ENCODE results near the gene MRAS. TPM values are rescaled to one million over a fixed set of nuclear protein-coding genes. Genes with fewer than 3 reads are reported as not detected.

Gene MRAS
- polyA plus RNA-seq, 12 donors, result 33.5 to 90.9 (median 64.8) TPM; not detected in 1

DNA sequence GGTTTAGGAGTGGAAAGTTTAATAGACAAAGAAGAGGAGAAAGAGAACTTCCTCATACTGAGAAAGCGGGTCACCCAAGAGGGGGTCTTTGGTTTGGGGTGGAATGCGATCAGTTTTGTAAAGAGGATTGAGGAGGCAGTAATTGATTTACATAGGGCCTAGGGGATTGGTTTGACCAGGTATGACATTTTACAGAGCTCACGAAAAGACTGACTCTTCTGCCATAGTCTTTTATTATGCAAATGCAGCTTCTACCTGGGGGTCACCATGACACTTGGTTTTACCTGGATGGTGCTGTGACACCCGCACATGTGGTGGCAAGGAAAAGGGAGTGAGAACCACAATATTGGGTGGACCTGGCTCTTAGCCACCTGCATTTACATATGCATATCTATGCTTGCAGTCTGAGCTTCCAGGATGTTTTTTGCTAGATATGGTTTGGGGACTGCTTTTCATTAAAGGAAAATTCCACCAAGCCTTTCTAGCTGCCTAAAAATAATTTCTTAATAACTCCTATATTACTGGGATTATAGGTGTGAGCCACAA, 11.9 kb upstream of the MRAS start:
- no peak for DNase-seq

DNA sequence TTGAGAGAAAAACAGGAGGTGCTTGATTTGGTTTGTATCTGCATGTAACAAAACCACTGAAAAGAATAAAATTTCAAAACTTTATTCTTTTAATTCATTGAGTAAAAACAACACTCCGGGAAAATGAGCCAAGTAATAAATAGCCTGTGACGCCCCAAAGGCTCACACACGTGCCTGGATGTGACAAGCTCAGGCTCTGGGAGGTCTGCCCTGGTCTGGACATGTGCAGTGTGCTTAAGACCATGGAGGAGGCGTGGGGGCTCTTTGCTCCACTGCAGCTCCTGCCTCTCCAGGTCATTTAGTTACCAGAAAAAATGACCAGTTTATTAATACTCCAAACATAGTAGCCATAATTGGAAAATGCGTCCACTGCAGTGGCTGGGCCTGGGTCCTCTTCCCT, 10.1 kb upstream of the MRAS start:
- no peak for DNase-seq

GRCh38 chr3:138338811-138339210, 9.6 kb upstream of the MRAS start:
- no peak for DNase-seq

- no peak for DNase-seq
These were observed 7.9 kb upstream of the MRAS start for GRCh38 chr3:138340511-138340910.

GRCh38 chr3:138344754-138345153, 3.6 kb upstream of the MRAS start:
- no peak for DNase-seq

DNA sequence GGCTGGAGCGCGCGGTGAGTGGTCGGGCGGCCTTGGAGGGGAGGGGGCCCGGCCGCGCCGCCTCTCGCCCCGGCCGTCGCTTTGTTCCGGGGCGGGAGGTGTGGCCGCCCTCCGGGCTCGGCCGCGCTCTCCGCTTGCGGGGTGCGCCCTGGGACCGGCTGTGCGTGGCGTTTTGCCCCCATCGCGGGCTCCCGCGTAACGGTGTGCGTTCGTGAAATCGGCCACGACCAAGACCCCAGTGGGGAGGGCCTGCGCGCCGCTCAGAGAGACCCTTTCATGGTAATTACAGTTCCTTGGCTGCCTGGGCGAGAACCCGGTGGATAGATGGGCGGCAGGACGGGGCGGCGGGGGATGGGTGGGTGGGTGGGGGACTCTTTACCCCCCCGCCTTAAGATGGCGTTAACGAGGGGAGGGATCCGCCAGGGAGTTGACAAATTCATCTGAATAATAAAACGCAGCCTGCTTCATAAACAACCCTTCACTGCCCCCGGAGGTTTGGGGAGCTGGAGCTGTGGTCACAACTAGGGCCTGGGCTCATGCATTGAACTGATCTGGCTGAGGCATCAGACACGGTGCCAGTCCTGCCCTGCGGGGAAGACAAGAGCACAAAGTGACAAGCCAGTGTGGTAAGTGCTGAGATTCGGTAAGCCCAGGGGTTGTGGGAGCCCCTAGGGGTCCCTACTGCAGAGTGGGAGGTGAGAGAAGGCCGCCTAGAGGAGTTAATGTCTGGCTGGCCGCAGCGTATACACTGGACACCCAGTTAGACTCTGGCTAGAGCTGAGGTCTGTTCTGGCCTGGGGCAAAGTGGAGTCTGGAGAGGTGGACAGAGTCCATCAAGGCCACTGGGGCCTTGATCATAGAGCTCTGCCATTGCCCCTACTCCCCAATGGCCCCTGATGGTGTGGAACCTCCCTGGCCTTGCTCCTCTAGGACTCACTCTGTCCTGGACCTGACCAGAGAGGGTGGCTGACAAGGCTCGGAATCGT, 668 bp downstream of the MRAS start:
- DNase-seq, result no peak

GRCh38 chr3:138349926-138350665, 1.7 kb downstream of the MRAS start:
- DNase-seq, result no peak

- DNase-seq, result no peak
These were observed 2.8 kb downstream of the MRAS start for GRCh38 chr3:138351151-138351550.

DNA sequence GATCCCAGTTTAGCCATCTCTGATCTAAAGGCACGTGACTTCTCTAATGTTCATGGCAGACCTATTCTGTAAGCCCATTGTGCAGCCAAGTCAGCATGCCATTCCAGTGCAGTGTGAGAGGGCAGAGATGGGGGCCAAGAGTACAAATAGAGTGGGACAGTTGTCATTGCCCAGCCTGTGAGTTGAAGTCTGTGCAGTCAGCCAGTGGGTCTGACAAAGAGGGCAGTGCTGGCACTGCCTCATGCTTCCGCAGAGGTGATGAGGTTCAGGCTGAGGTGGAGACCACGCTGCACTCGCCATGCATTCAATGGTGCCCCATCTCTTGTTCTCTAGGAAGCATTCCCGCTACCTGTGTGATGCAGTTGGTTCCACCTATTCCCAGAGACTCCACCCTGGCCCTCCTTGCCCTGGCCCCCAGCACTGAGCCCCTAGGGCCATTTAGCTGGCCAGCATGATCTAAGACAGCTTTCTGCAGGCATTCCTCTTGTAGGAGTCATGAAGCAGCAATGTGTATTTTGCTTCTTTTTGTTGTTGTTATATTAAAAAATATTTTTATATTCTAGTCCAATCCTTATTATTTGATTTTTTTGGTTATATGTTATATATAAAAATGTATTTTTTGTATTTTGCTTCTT, 3.7 kb downstream of the MRAS start:
- DNase-seq, result no peak

DNA sequence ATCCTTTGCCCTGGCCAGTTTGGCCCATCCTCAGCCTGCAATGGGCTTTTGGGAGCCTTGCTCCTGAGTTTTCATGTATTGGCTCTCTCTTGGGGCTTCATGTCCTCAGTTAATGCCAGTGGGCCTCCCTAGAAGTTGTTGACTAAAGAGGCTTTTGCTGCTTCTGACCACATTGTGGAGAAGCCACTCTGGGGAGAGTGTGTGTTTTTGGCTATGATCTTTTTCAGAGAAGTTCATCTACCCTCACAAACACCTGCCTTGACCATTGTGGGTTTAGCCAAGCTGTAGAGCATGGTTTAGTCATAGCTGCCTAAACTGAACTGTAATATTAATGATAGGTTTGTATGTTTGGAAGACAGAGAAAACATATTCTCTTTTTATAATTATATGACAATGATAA, 6.0 kb downstream of the MRAS start:
- no peak for DNase-seq

GRCh38 chr3:138355071-138355470, 6.7 kb downstream of the MRAS start:
- DNase-seq, result no peak

- no peak for DNase-seq
These were observed 8.5 kb downstream of the MRAS start for GRCh38 chr3:138356730-138357405.

DNA sequence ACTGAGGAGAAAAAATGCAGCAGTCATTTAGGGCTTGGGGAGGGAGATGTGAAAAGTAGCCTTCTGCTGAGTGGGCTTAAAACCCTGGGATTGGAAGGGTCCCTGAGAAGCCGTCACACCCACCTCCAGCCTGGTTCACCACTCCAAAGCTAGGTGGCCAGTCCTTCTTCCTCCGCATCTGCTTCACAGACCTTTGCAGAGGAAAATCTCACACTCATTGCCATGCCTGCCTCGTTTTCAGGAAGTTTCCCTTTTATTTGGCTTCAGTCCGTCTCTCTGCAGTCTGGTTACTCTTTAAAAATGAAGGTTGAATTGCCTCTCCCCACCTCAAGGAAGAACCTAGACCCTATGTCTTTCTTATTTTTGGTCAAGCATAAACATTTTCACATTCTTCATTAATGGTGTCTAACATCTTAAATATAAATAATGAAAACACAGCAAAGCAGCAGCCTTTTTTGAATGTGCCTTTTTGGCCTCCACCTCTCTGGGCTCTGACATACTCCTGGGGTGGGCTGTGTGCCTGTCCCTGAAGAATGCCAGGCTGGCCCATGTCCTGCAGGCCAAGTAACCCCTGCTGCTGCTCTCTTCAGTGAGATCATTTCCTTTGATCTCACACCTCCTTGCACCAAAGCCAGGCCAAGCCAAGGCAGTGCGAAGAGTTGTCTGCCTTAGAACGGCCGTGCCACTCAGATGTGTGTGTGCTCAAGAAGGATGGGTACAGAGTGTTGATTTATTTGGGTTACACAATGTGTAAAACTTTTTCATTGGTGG, 11.0 kb downstream of the MRAS start:
- no peak for DNase-seq

DNA sequence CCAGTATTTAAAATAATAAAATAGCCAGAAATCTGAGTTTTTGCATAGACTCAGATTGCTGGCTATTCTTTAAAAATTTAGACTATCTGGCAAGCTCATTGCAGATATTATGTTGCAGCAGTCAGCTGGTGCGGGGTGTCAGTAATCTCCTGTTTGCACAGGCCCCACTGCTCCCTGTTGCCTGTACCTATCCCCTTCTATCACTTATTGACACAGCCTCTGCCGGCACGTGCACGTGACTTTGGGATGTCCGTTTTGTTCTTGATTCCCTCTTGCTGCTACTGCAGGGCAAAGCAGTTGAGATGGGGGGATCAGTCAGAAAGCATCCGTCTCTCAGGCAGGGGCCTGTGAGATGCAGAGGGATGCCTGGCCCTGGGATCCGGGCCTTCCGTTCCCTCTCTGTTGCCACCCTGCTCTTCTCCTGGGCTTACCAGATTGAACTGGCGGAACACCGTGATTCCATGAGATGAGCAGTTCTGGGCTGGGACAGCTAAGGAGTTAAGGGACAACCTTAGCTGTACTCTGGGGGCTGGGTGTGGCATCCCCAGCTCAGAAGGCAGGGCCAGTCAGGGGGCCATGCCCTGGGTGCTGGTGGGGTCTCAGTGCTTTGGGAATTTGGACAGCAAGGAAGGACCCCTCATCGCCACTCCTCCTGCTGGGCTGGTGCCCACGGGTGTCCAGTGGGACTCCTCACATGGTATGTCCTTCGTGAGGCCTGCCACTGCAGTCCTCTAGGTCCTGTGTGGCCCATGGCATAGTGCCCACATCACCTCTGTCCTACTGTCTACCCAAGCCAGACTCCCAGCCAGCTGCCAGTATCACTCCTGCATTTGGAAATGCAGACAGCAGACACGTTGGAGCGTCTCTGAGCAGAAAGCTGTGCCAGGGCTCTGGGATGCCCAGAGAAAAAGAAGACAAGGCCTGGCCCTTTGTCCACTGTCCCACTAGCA, 11.8 kb downstream of the MRAS start:
- no peak for DNase-seq

GRCh38 chr3:138360869-138361525, 12.6 kb downstream of the MRAS start:
- DNase-seq, result no peak

DNA sequence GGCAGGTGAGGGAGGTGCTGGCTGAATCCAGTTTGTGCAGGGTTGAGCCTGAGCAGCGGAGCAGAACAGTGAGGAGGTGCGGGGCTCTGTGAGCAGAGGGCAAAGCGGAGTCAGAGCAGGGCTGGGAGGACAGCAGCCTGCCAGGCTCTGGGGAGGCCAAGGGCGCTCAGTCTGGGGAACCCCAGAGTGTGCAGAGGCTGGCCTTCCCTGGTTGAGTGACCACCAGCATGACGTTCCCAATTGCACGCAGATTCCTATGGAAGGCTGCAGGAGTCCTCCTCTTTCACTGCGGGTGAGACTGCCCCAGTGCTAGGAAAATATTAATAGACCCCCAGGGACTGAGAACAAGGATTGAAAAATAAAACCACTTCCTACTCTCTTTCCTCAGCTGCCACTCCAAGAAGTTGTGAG, 13.2 kb downstream of the MRAS start:
- DNase-seq, result no peak

DNA sequence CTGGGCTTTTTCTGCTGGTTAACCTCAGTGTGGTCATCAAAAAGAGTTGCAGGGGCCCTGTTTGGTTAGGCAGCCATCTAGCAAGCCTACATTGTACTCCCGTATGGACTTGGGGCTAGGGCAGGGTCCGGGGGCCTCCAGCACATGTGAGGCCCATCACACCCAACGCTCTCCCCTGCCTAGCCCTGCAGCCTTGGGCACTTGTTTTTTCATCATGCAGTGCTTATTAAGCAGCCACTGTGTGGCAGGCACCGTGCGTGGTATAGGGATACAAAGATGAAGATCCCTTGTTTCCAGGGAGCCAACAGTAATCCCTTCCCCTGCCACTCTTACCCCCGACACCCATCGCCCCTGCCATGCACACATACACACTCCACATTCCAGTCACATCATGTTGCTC, 14.2 kb downstream of the MRAS start:
- DNase-seq, result no peak

GRCh38 chr3:138363322-138363721, 14.9 kb downstream of the MRAS start:
- no peak for DNase-seq

Measured in muscle of arm (tissue), 12 donors.